Adrenal gland (tissue), 12 donors: ENCODE measurements around the gene ZFYVE21. TPM values are rescaled to one million over a fixed set of nuclear protein-coding genes. Genes with fewer than 3 reads are reported as not detected.

Source experiments
- DNase-seq, 7 donors: peaks; one replicate each; pipeline ENCODE4 v3.0.0-alpha.2; 2019 to 2020
- H3K27ac ChIP-seq, 5 donors: fragments of 200-600 bp; sonication (generic) in 4 of 5; 1 replicate in 3 of 5; 2 replicates in 2 of 5; pipeline versions ENCODE4 v1.5.1 to v1.8.0; 2016 to 2020; ENCODE audit warnings: mild to moderate bottlenecking in 1 of 5
- H3K27me3 ChIP-seq: fragments of 200-600 bp; 2 replicates; pipeline ENCODE4 v1.8.0; 2021
- H3K36me3 ChIP-seq, 2 donors: fragments of 200-600 bp; replicated peaks in 1 of 2; 1 replicate in 1 of 2; 2 replicates in 1 of 2; pipeline versions ENCODE4 v1.5.1 to v1.8.0; 2018 to 2022
- H3K4me1 ChIP-seq, 2 donors: fragments of 200-600 bp; replicated peaks in 1 of 2; 1 replicate in 1 of 2; 2 replicates in 1 of 2; pipeline versions ENCODE4 v1.5.1 to v1.8.0; 2018 to 2021
- H3K4me3 ChIP-seq, 4 donors: fragments of 200-600 bp; sonication (generic) in 3 of 4; one replicate each; pipeline ENCODE4 v1.5.1; 2016 to 2018
- H3K9me3 ChIP-seq, 3 donors: fragments of 200-600 bp; sonication (generic) in 1 of 3; replicated peaks in 1 of 3; 1 replicate in 2 of 3; 2 replicates in 1 of 3; pipeline versions ENCODE4 v1.5.1 to v1.8.0; 2016 to 2021
- POLR2A ChIP-seq, 2 donors: fragments of 450-650 bp; IDR thresholded peaks; one replicate each; pipeline ENCODE4 v1.6.1; 2017; ENCODE audit warnings: antibody characterized with exemption in 2 of 2, mild to moderate bottlenecking in 2 of 2, moderate library complexity in 1 of 2
- WGBS, 4 donors: extraction: QIAGEN DNeasy Blood & Tissue Kit in 2 of 4; methylation state at CpG; one replicate each; pipeline versions ENCODE4 v1.1.5 to v1.1.7; 2013 to 2017; 5-methylcytosine and 5-hydroxymethylcytosine counted together
- intact Hi-C, 2 donors: fragments of 100-400 bp; cut with DNase I; formaldehyde crosslinking; loops; one replicate each; pipeline versions ENCODE4 v1.14.1 to v1.15.0; 2022 to 2023
- polyA plus RNA-seq, 3 donors: library from polyadenylated mRNA; stranded (reverse); fragments of 200-250 nt in 2 of 3; fragments of 350-450 nt in 1 of 3; fragmentation: Illumina TruSeq in 1 of 3; extraction: RNeasy Lipid Tissue Mini Kit (QIAGEN cat#74804) in 1 of 3; gene quantifications; one replicate each; pipeline ENCODE4 v1.2.3, GENCODE V29; 2013 to 2014
- total RNA-seq, 9 donors: library from RNA; depleted of rRNA in 4 of 9; stranded (reverse); fragments of >200 nt in 4 of 9; fragments of 120-200 nt in 1 of 9; fragmentation: NEBNext Ultra II Directional in 1 of 9; extraction: Animal tissue kit (Norgen Biotek cat#: 25700) in 1 of 9; gene quantifications; one replicate each; pipeline versions ENCODE4 v1.1.0 to v1.2.4, GENCODE V29; 2013 to 2023
- TF ChIP-seq, protein P1 (sequence below), 6 experiments: fragments of 450-650 bp in 4 of 6; fragments of 200-600 bp in 2 of 6; sonication (generic) in 1 of 6; IDR thresholded peaks; 1 replicate in 5 of 6; 2 replicates in 1 of 6; pipeline versions ENCODE4 v1.5.1 to v1.8.0; 2016 to 2021; ENCODE audit warnings: antibody characterized with exemption in 6 of 6, mild to moderate bottlenecking in 2 of 6, moderate library complexity in 1 of 6
- donor health status: healthy with polysubstance abuse.
- donor health status: Bipolar disorder and iron deficiency.
- donor health status: DM: yes; HTN: yes; CAD: no.
- donor health status: DM: no; HTN: no; CAD: no.
- donor health status: DM: no; HTN: no; CAD: no.
- donor health status: DM: yes; HTN: yes; CAD: no.

ZFYVE21 gene
- total and polyA plus RNA-seq, 12 donors, result 20.9 to 71.4 (median 41.2) TPM

DNA sequence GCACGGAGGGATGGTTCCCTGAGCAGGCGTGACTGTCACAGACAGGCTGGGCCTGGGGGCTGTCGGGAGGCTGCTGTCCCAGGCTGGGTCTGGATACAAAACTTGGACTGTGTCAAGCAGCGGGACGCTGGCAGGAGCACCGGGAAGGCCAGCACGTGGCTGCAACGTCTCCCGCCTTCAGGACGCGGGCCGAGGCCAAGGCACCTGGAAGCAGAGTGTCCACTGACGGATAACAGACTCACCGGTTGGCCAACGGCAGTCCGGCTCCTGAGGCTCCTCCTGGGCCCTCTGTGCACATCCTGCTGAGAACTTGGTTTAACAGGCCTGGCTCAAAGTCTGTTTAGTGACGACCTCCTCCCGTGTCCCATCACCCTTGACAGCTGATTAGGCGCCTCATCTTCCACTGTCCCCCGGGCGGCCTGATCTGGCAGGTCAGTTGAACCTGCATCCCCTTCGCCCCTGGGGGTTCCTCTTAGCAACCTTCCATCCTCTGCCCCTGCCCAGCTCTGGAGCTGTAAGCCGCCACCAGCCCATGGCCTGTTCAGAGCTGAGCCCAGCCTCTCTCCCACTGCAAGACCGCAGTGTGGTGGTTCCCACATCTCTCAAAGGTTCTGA lies 2.9 kb upstream of the ZFYVE21 start:
- intact Hi-C loops, result no loop called here
- peak overlapping the region in 1 of 5 donors; percentile 78 for H3K27ac ChIP-seq
- peaks cover 5 to 14% of the 10 kb centered on the region in 2 donors for H3K4me1 ChIP-seq
- TF ChIP-seq POLR2A (IDR thresholded peaks at IDR 0.05), result no peak
- TF ChIP-seq, protein P1, sequence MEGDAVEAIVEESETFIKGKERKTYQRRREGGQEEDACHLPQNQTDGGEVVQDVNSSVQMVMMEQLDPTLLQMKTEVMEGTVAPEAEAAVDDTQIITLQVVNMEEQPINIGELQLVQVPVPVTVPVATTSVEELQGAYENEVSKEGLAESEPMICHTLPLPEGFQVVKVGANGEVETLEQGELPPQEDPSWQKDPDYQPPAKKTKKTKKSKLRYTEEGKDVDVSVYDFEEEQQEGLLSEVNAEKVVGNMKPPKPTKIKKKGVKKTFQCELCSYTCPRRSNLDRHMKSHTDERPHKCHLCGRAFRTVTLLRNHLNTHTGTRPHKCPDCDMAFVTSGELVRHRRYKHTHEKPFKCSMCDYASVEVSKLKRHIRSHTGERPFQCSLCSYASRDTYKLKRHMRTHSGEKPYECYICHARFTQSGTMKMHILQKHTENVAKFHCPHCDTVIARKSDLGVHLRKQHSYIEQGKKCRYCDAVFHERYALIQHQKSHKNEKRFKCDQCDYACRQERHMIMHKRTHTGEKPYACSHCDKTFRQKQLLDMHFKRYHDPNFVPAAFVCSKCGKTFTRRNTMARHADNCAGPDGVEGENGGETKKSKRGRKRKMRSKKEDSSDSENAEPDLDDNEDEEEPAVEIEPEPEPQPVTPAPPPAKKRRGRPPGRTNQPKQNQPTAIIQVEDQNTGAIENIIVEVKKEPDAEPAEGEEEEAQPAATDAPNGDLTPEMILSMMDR (IDR thresholded peaks at IDR 0.05), result no peak
- no peaks in the 10 kb centered on the region for H3K36me3 ChIP-seq
- no peak for DNase-seq
- WGBS, 4 donors, result 84 to 93% (median 88%) methylated on average over 9 to 24 of the region's 24 CpGs
- H3K27me3 ChIP-seq, result no peaks in the 10 kb centered on the region
- no peaks in the 10 kb centered on the region for H3K9me3 ChIP-seq
- no peak overlapping the region for H3K4me3 ChIP-seq

DNA sequence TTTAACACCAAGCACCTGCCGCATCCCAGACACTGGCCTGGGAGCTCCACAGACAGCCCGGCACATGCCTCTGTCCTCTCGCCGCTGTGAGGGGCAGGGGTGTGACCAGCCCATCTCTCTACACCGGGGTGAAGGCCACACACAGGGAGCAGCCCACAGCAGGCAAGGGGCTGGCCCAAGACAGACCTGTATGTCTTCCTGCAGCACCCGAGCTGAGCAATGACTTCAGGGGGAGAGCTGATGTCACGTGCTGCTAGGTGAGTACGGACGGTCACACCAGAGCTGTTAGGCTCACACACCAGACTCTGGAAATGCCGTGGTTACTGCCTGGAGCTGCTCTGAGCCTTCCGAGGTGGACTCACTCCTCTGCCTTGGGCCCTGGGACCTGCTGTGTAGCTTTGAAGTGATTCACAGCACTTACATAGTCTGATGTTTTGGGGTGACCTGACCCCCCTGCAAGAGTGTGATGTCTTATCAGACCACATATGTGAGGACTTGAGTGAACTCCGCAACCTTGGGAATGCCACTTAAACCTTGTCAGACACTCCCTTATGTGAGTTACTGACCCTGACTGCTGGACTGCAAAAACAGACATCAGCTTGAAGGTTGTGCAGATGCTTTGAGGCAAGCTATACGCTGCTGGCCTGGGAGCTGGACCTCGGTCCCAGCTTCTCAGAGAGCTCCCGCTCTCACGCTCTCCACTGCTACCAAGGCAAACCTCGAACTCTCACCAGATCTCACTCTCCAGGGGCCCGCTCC lies 2.1 kb upstream of the ZFYVE21 start:
- no peaks in the 10 kb centered on the region for H3K27me3 ChIP-seq
- no peaks in the 10 kb centered on the region for H3K36me3 ChIP-seq
- H3K9me3 ChIP-seq, result no peaks in the 10 kb centered on the region
- no peak for DNase-seq
- intact Hi-C loops, result no loop called here
- peaks cover 5 to 18% of the 10 kb centered on the region in 2 donors for H3K4me1 ChIP-seq
- TF ChIP-seq, protein P1 (IDR thresholded peaks at IDR 0.05), result no peak
- no peak for TF ChIP-seq POLR2A (IDR thresholded peaks at IDR 0.05)
- no peak overlapping the region for H3K4me3 ChIP-seq
- no peak overlapping the region for H3K27ac ChIP-seq
- WGBS, 4 donors, result 71 to 88% (median 76%) methylated on average over 4 to 18 of the region's 18 CpGs

DNA sequence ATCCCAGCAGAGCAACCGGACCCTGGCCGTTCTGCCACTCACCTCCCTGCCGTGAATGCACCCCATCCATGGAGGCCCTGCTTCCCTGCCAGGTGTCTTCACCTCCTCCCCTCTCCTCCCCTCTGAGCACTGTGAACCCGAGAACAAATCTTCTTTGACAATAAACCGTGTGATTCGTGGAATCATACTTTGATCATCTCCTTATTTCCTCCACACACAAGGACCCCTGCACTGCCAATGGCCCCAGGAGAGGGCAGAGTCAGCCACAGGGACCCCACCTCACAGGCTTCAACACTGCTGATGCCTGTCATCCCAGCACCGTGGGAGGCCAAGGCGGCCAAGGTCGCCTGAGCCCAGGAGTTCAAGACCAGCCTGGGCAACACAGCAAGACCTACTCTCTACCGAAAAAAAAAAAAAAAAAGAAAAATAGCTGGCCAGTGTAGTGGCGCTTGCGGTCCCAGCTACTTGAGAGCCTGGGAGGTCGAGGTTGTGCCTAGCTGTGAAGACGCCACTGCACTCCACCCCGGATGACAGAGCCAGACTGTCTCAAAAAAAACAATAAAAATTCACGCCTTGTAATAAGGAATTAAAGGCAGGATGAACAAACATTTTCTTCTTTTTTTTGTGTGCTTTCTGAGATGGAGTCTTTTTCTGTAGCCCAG lies 1.4 kb upstream of the ZFYVE21 start:
- no peaks in the 10 kb centered on the region for H3K36me3 ChIP-seq
- TF ChIP-seq, protein P1 (IDR thresholded peaks at IDR 0.05), result no peak
- no peaks in the 10 kb centered on the region for H3K27me3 ChIP-seq
- no peak overlapping the region for H3K27ac ChIP-seq
- peak overlapping the region in 1 of 4 donors; percentile 75 for H3K4me3 ChIP-seq
- H3K9me3 ChIP-seq, result no peaks in the 10 kb centered on the region
- WGBS, 4 donors, result 54 to 67% (median 62%) methylated on average over 16 of the region's 16 CpGs
- no peak for DNase-seq
- H3K4me1 ChIP-seq, result peaks cover 5 to 18% of the 10 kb centered on the region in 2 donors
- intact Hi-C loops, result no loop called here

DNA sequence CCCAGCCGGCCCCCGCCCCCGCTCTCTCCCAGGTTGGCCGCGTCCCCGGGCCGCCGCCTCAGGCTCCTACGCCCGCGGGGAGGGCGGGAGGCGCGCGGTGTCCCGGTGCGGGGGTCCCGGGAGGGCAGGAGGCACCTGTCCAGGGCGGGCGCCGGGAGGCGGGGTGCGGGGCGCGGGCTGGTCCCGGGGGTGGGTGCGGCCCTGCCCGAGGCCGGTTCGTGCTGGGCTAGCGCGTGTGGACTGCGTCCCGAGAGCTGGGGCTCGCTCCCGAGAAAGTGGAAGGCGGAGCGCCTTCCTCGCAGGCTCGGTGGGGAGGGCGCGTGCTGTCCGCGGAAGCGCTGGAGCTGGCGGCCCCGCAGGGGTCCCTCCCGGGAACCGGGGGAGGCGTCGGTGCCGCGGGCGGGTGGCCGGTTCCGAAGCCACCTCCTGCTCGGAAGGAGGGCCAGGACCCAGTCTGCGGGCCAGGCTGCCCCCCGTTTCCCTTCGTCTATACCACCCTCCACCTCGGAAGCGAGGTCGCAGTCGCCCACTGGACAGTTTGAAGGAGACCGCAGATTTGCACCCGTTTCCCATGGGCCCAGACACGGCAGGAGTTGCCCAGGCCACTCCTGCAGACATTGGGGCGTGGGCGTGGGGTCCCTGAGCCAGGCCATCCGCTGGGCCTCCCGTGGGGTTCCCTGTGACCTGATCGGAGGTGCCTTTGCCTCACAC lies 636 bp downstream of the ZFYVE21 start:
- intact Hi-C loops, result no loop called here
- H3K27ac ChIP-seq, result peak overlapping the region in 3 of 5 donors; percentile 72 to 93 (median 73)
- TF ChIP-seq POLR2A (IDR thresholded peaks at IDR 0.05), result no peak
- TF ChIP-seq, protein P1 (IDR thresholded peaks at IDR 0.05), result no peak
- 4 to 20% (median 6%) methylated on average over 1 to 72 of the region's 72 CpGs for WGBS, 4 donors
- peak overlapping the region in 3 of 4 donors; percentile 62 to 99 (median 64) for H3K4me3 ChIP-seq
- H3K27me3 ChIP-seq, result no peaks in the 10 kb centered on the region
- no peaks in the 10 kb centered on the region for H3K9me3 ChIP-seq
- peak in 3 of 7 donors; percentile 45 to 60 (median 46) for DNase-seq
- H3K4me1 ChIP-seq, result peaks cover 5 to 18% of the 10 kb centered on the region in 2 donors
- H3K36me3 ChIP-seq, result no peaks in the 10 kb centered on the region
